ENCODE measurements around the gene TTLL10. TPM values are rescaled to one million over a fixed set of nuclear protein-coding genes. Genes with fewer than 3 reads are reported as not detected.
A peak's percentile ranks its signal among the peaks of the same experiment; 100 is the strongest.
"Not testable (repeated sequence)": the region's sequence is repeated elsewhere in the genome, so short reads cannot be mapped to it uniquely, and the experiment has no call there.

TTLL10 gene
- polyA plus RNA-seq, 2 of the 4 experiments (the other 2 are of a cell fraction): not detected

DNA sequence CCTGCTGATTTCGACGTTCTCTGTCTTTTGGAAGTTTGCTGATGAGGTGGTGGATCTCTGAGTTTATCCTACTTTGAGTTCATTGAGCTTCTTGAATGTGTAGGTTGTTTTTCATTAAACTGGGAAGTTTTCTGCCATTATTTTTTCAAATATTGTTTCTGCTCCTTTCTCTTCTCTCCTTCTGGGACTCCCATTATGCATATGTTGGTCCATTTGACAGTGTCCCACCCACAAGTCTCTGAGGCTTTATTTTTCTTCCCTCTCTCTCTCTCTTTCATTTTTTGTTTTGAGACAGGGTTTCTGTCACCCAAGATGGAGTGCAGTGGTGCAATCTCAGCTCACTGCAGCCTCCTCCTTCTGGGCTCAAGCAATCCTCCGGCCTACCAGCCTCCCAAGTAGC, 21.0 kb downstream of the TTLL10 start (continued):
- TF ChIP-seq HMGXB4 (CRISPR knock-in tag; IDR thresholded peaks at IDR 0.05; ENCODE audit: borderline replicate concordance): no peak

DNA sequence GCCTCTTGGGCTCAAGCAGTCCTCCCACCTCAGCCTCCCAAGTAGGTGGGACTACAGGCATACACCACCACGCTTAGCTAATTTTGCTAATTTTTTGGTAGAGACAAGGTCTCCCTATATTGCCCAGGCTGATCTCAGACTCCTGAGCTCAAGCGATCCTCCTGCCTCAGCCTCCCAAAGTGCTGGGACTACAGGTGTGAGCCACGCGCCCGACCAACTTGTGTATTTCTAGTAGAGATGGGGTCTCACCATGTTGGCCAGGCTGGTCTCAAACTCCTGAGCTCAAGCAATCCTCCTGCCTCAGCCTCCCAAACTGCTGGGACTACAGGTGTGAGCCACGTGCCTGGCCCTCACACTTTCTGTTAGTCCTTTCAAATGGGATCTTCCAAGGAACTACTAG, 22.0 kb downstream of the TTLL10 start:
- WGBS (ENCODE audit: missing lambda C conversion rate): 69% methylated on average over 3 of the region's 6 CpGs
- POLR2A ChIA-PET; FAIRE-seq; H3K9me3 ChIP-seq; H3K4me3 ChIP-seq; H3K4me2 ChIP-seq; DNase-seq (ENCODE audit: low read depth in 1 of 2, low spot score in 1 of 2); ATAC-seq; H3K4me1 ChIP-seq; H3K27ac ChIP-seq: not testable (repeated sequence)
- CTCF ChIA-PET: interaction anchor here (1.4 kb wide), 1 partner anchor 78 kb away, joined by 3 read pairs; no protein-coding TSS in a partner anchor

DNA sequence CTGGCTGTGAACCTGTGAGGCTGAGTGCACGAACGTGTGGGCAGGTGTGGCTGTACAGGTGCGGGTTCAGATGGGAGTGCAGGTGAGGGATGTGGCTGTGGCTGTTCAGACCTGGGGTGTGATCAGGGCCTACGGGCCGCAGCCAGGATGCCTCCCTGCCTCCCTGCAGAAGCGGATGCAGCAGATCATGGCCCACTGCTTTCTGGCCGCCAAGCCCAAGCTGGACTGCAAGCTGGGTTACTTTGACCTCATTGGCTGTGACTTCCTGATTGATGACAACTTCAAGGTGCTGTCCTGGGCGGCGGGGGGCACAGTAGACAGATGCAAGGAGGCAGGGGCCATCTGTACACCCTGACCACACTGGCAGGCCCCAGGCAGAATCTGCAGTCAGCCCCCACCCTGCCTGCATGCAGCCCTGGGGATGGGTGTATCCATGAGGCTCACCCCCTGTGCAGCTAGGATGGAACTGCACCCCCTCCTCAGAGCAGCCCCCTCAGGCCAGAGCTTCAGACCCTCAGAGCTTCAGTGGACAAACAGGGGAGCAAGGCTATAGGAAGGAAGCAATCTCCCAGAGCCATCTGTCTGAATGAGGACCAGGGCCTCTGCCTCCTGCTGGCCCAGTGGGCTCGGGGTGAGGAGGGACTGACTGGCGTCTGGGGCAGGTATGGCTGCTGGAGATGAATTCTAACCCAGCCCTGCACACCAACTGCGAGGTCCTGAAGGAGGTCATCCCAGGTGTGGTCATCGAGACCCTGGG, 22.9 kb downstream of the TTLL10 start:
- Histone ChIP-seq H3K4me3 (no peak overlapping the region), H3K9me3 (peaks cover 7% of the 10 kb centered on the region; the same call in 1 of the 3 replicates), H3K27ac (no peak overlapping the region), H3K4me1 (no peaks in the 10 kb centered on the region; the same call in 2 of the 3 replicates), H3K4me2 (no peak overlapping the region)
- no peak for TF ChIP-seq SMC3 (IDR thresholded peaks at IDR 0.05)
- TF ChIP-seq, protein P1, sequence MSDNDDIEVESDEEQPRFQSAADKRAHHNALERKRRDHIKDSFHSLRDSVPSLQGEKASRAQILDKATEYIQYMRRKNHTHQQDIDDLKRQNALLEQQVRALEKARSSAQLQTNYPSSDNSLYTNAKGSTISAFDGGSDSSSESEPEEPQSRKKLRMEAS (IDR thresholded peaks at IDR 0.05): no peak
- no peak for TF ChIP-seq RARB (CRISPR knock-in tag; IDR thresholded peaks at IDR 0.05)
- TF ChIP-seq, protein P2, sequence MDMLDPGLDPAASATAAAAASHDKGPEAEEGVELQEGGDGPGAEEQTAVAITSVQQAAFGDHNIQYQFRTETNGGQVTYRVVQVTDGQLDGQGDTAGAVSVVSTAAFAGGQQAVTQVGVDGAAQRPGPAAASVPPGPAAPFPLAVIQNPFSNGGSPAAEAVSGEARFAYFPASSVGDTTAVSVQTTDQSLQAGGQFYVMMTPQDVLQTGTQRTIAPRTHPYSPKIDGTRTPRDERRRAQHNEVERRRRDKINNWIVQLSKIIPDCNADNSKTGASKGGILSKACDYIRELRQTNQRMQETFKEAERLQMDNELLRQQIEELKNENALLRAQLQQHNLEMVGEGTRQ (IDR thresholded peaks at IDR 0.05): no peak
- no peak for TF ChIP-seq RCOR1 (IDR thresholded peaks at IDR 0.05; ENCODE audit: low read depth, low read length)
- TF ChIP-seq, protein P3, sequence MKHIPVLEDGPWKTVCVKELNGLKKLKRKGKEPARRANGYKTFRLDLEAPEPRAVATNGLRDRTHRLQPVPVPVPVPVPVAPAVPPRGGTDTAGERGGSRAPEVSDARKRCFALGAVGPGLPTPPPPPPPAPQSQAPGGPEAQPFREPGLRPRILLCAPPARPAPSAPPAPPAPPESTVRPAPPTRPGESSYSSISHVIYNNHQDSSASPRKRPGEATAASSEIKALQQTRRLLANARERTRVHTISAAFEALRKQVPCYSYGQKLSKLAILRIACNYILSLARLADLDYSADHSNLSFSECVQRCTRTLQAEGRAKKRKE (CRISPR knock-in tag; IDR thresholded peaks at IDR 0.05; ENCODE audit: low read depth): no peak
- TF ChIP-seq NR3C1 (IDR thresholded peaks at IDR 0.05): no peak
- TF ChIP-seq CHD4 (IDR thresholded peaks at IDR 0.05; ENCODE audit: borderline replicate concordance): no peak
- no peak for TF ChIP-seq TP53 (CRISPR knock-in tag; IDR thresholded peaks at IDR 0.05)
- no peak for TF ChIP-seq MYC (IDR thresholded peaks at IDR 0.05; ENCODE audit: borderline replicate concordance, low read length)
- no peak for TF ChIP-seq PBX3 (IDR thresholded peaks at IDR 0.05)
- TF ChIP-seq CEBPB (IDR thresholded peaks at IDR 0.05): no peak
- TF ChIP-seq JUN (IDR thresholded peaks at IDR 0.05): no peak
- TF ChIP-seq SREBF2 (IDR thresholded peaks at IDR 0.05): no peak
- no peak for TF ChIP-seq REST (IDR thresholded peaks at IDR 0.05)
- TF ChIP-seq ZC3H11A (IDR thresholded peaks at IDR 0.05): no peak
- TF ChIP-seq E2F6 (IDR thresholded peaks at IDR 0.05; ENCODE audit: borderline replicate concordance, low read depth): no peak
- TF ChIP-seq RNF2 (IDR thresholded peaks at IDR 0.05; ENCODE audit: borderline replicate concordance, low read depth): no peak
- no peak for TF ChIP-seq EHMT2 (IDR thresholded peaks at IDR 0.05; ENCODE audit: low read depth)
- no peak for TF ChIP-seq HOXA7 (CRISPR knock-in tag; IDR thresholded peaks at IDR 0.05)
- peak in 1 of 2 experiments; percentile 40; a peak in 1 of 6 replicates for ATAC-seq
- POLR2A ChIA-PET: no interaction called here
- CTCF ChIA-PET: interaction anchor here (0.7 to 1.4 kb wide), 3 partner anchors 13 to 79 kb away, joined by 3 to 5 read pairs (median 4); no protein-coding TSS in a partner anchor
- 69% methylated on average over 9 of the region's 13 CpGs for WGBS (ENCODE audit: missing lambda C conversion rate)
- no peak for FAIRE-seq
- DNase-seq (ENCODE audit: low read depth in 1 of 2, low spot score in 1 of 2): no peak
